ENCODE measurements around the gene NAXE. TPM values are rescaled to one million over a fixed set of nuclear protein-coding genes. Genes with fewer than 3 reads are reported as not detected.

The NAXE gene
- total RNA-seq, 1 donor from 2014 or later: 92.9 TPM

Other genes starting within 250 kb of the NAXE start
- gene RHBG, start 222.6 kb upstream of the NAXE start, total RNA-seq: 0.55 TPM in 1 of 2 replicates, not detected in the other
- gene MEF2D, start 91.0 kb upstream of the NAXE start, total RNA-seq: 3.8 and 10.0 TPM in 2 replicates
- gene IQGAP3, start 19.2 kb upstream of the NAXE start, total RNA-seq: 1.5 and 14.6 TPM in 2 replicates
- not detected in 2 replicates for gene TTC24, start 12.1 kb upstream of the NAXE start, total RNA-seq
- 13.5 and 33.8 TPM in 2 replicates for gene GPATCH4, start 9.7 kb downstream of the NAXE start, total RNA-seq
- gene HAPLN2, start 27.6 kb downstream of the NAXE start, total RNA-seq: not detected in 2 replicates
- 3.7 TPM in 1 of 2 replicates, not detected in the other for gene BCAN, start 50.3 kb downstream of the NAXE start, total RNA-seq
- 1.0 and 1.6 TPM in 2 replicates for gene NES, start 85.6 kb downstream of the NAXE start, total RNA-seq
- 1.4 and 8.3 TPM in 2 replicates for gene CRABP2, start 113.8 kb downstream of the NAXE start, total RNA-seq
- 5.2 and 11.5 TPM in 2 replicates for gene METTL25B, start 136.7 kb downstream of the NAXE start, total RNA-seq
- 6.3 and 10.3 TPM in 2 replicates for gene ISG20L2, start 137.0 kb downstream of the NAXE start, total RNA-seq
- gene MRPL24, start 149.3 kb downstream of the NAXE start, total RNA-seq: 26.3 and 40.8 TPM in 2 replicates
- gene HDGF, start 159.9 kb downstream of the NAXE start, total RNA-seq: 249 and 383 TPM in 2 replicates
- gene PRCC, start 175.8 kb downstream of the NAXE start, total RNA-seq: 9.4 and 26.2 TPM in 2 replicates
- 0.30 TPM in 1 of 2 replicates, not detected in the other for gene SH2D2A, start 225.1 kb downstream of the NAXE start, total RNA-seq